ENCODE measurements around the gene EHMT1. TPM values are rescaled to one million over a fixed set of nuclear protein-coding genes. Genes with fewer than 3 reads are reported as not detected.

The EHMT1 gene
- total RNA-seq, 1 donor from 2014 or later, result 64.5 TPM

- peaks cover 6% of the 10 kb centered on the region for H3K4me1 Mint-ChIP-seq (ENCODE audit: low read depth, unreplicated experiment)
- FAIRE-seq, result no peak
- H3K36me3 Mint-ChIP-seq (ENCODE audit: low read depth, unreplicated experiment), result peaks cover 6% of the 10 kb centered on the region
- TF ChIP-seq EZH2 (IDR thresholded peaks at IDR 0.05; ENCODE audit: insufficient read depth, low read length) (no peak), CTCF (IDR thresholded peaks at IDR 0.05; ENCODE audit: insufficient read depth, low read depth, low read length) (no peak)
- Histone ChIP-seq H3K79me2 (ENCODE audit: insufficient read depth, low read length) (peaks cover 91% of the 10 kb centered on the region), H3K4me1 (ENCODE audit: insufficient read depth, low read length) (no peaks in the 10 kb centered on the region), H3K4me2 (ENCODE audit: low read length) (no peak overlapping the region), H3K9me3 (ENCODE audit: insufficient read depth, low read depth, low read length) (peaks cover under 1% of the 10 kb centered on the region), H2AFZ (ENCODE audit: low read depth, low read length) (no peak overlapping the region), H3K4me3 (ENCODE audit: insufficient read depth, low read depth, low read length) (no peak overlapping the region), H4K20me1 (ENCODE audit: insufficient read depth, low read length) (peaks cover 81% of the 10 kb centered on the region), H3K27ac (ENCODE audit: low read depth, low read length) (no peak overlapping the region), H3K27me3 (ENCODE audit: insufficient read depth, low read length) (no peaks in the 10 kb centered on the region), H3K36me3 (ENCODE audit: insufficient read depth, low read length) (peaks cover 3% of the 10 kb centered on the region), H3K9ac (ENCODE audit: low read length) (no peak overlapping the region)
- no peak overlapping the region for H3K4me3 Mint-ChIP-seq (ENCODE audit: unreplicated experiment)
- no peaks in the 10 kb centered on the region for H3K9me3 Mint-ChIP-seq (ENCODE audit: unreplicated experiment)
- H3K27ac Mint-ChIP-seq (ENCODE audit: unreplicated experiment), result no peak overlapping the region
- no peaks in the 10 kb centered on the region for H3K27me3 Mint-ChIP-seq (ENCODE audit: low read depth, unreplicated experiment)
- DNase-seq (ENCODE audit: low read depth), result no peak
Measured at GRCh38 chr9:137697193-137697592, 78.4 kb downstream of the EHMT1 start.

- Mint-ChIP-seq H3K27me3 (ENCODE audit: low read depth, unreplicated experiment) (no peaks in the 10 kb centered on the region), H3K36me3 (ENCODE audit: low read depth, unreplicated experiment) (peaks cover 3% of the 10 kb centered on the region), H3K4me1 (ENCODE audit: low read depth, unreplicated experiment) (peaks cover 6% of the 10 kb centered on the region), H3K27ac (ENCODE audit: unreplicated experiment) (no peak overlapping the region), H3K4me3 (ENCODE audit: unreplicated experiment) (no peak overlapping the region), H3K9me3 (ENCODE audit: unreplicated experiment) (no peaks in the 10 kb centered on the region)
- Histone ChIP-seq H3K27ac (ENCODE audit: low read depth, low read length) (no peak overlapping the region), H3K27me3 (ENCODE audit: insufficient read depth, low read length) (no peaks in the 10 kb centered on the region), H2AFZ (ENCODE audit: low read depth, low read length) (no peak overlapping the region), H3K4me1 (ENCODE audit: insufficient read depth, low read length) (no peaks in the 10 kb centered on the region), H3K9me3 (ENCODE audit: insufficient read depth, low read depth, low read length) (peaks cover 7% of the 10 kb centered on the region), H4K20me1 (ENCODE audit: insufficient read depth, low read length) (peaks cover 81% of the 10 kb centered on the region), H3K36me3 (ENCODE audit: insufficient read depth, low read length) (peaks cover 3% of the 10 kb centered on the region), H3K4me3 (ENCODE audit: insufficient read depth, low read depth, low read length) (no peak overlapping the region), H3K4me2 (ENCODE audit: low read length) (no peak overlapping the region), H3K79me2 (ENCODE audit: insufficient read depth, low read length) (peaks cover 91% of the 10 kb centered on the region), H3K9ac (ENCODE audit: low read length) (no peak overlapping the region)
- DNase-seq (ENCODE audit: low read depth) (no peak), FAIRE-seq (no peak)
- no peak for TF ChIP-seq EZH2 (IDR thresholded peaks at IDR 0.05; ENCODE audit: insufficient read depth, low read length)
- TF ChIP-seq CTCF (IDR thresholded peaks at IDR 0.05; ENCODE audit: insufficient read depth, low read depth, low read length), result no peak
Measured at GRCh38 chr9:137697832-137698231, 79.0 kb downstream of the EHMT1 start.

- Mint-ChIP-seq H3K9me3 (ENCODE audit: unreplicated experiment) (peaks cover 7% of the 10 kb centered on the region), H3K27ac (ENCODE audit: unreplicated experiment) (no peak overlapping the region), H3K36me3 (ENCODE audit: low read depth, unreplicated experiment) (peaks cover 16% of the 10 kb centered on the region), H3K4me1 (ENCODE audit: low read depth, unreplicated experiment) (peaks cover 6% of the 10 kb centered on the region), H3K4me3 (ENCODE audit: unreplicated experiment) (no peak overlapping the region), H3K27me3 (ENCODE audit: low read depth, unreplicated experiment) (no peaks in the 10 kb centered on the region)
- H3K4me1 ChIP-seq (ENCODE audit: insufficient read depth, low read length), result no peaks in the 10 kb centered on the region
- no peak overlapping the region for H3K4me2 ChIP-seq (ENCODE audit: low read length)
- no peak for FAIRE-seq
- DNase-seq (ENCODE audit: low read depth), result no peak
- peaks cover 91% of the 10 kb centered on the region for H3K79me2 ChIP-seq (ENCODE audit: insufficient read depth, low read length)
- H3K27me3 ChIP-seq (ENCODE audit: insufficient read depth, low read length), result no peaks in the 10 kb centered on the region
- H3K4me3 ChIP-seq (ENCODE audit: insufficient read depth, low read depth, low read length), result no peak overlapping the region
- no peak overlapping the region for H3K9ac ChIP-seq (ENCODE audit: low read length)
- peaks cover 89% of the 10 kb centered on the region for H4K20me1 ChIP-seq (ENCODE audit: insufficient read depth, low read length)
- TF ChIP-seq EZH2 (IDR thresholded peaks at IDR 0.05; ENCODE audit: insufficient read depth, low read length) (no peak), CTCF (IDR thresholded peaks at IDR 0.05; ENCODE audit: insufficient read depth, low read depth, low read length) (no peak)
- peaks cover 9% of the 10 kb centered on the region for H3K9me3 ChIP-seq (ENCODE audit: insufficient read depth, low read depth, low read length)
- H3K27ac ChIP-seq (ENCODE audit: low read depth, low read length), result no peak overlapping the region
- H3K36me3 ChIP-seq (ENCODE audit: insufficient read depth, low read length), result peaks cover 3% of the 10 kb centered on the region
- H2AFZ ChIP-seq (ENCODE audit: low read depth, low read length), result no peak overlapping the region
Measured at GRCh38 chr9:137700911-137701310, 82.1 kb downstream of the EHMT1 start.

Data from astrocyte (in vitro differentiated cells and primary cell).